ENCODE data around the gene RBM23.
A peak's percentile ranks its signal among the peaks of the same experiment; 100 is the strongest.
"Not testable (repeated sequence)": the region's sequence is repeated elsewhere in the genome, so short reads cannot be mapped to it uniquely, and the experiment has no call there.

RBM23 gene

GRCh38 chr14:22915886-22916521 lies 2.9 kb downstream of the RBM23 start:
- no peak for DNase-seq

GRCh38 chr14:22914836-22915235 lies 4.1 kb downstream of the RBM23 start:
- not testable (repeated sequence) for DNase-seq

- DNase-seq, result no peak
These were observed 8.0 kb downstream of the RBM23 start for GRCh38 chr14:22910916-22911315.

GRCh38 chr14:22908601-22909000 lies 10.3 kb downstream of the RBM23 start:
- no peak for DNase-seq

GRCh38 chr14:22907429-22907828 lies 11.5 kb downstream of the RBM23 start:
- no peak for DNase-seq

- no peak for DNase-seq
These were observed 12.9 kb downstream of the RBM23 start for GRCh38 chr14:22906073-22906472.

- no peak for DNase-seq
These were observed 13.3 kb downstream of the RBM23 start for GRCh38 chr14:22905627-22906026.

GRCh38 chr14:22903742-22904087 lies 15.2 kb downstream of the RBM23 start:
- no peak for DNase-seq

GRCh38 chr14:22901799-22902198 lies 17.1 kb downstream of the RBM23 start:
- DNase-seq, result no peak

GRCh38 chr14:22900081-22900799 lies 18.7 kb downstream of the RBM23 start:
- DNase-seq, result peak; percentile 64

- peak; percentile 39 for DNase-seq
These were observed 20.5 kb downstream of the RBM23 start for GRCh38 chr14:22898302-22899090.

- no peak for DNase-seq
These were observed 21.6 kb downstream of the RBM23 start for GRCh38 chr14:22897357-22897756.

- no peak for DNase-seq
These were observed 22.2 kb downstream of the RBM23 start for GRCh38 chr14:22896760-22897159.

- DNase-seq, result no peak
These were observed 22.6 kb downstream of the RBM23 start for GRCh38 chr14:22896356-22896755.

GRCh38 chr14:22895402-22895801 lies 23.5 kb downstream of the RBM23 start:
- no peak for DNase-seq

GRCh38 chr14:22893706-22894105 lies 25.2 kb downstream of the RBM23 start:
- DNase-seq, result no peak

- DNase-seq, result no peak
These were observed 26.5 kb downstream of the RBM23 start for GRCh38 chr14:22892488-22892887.

- DNase-seq, result no peak
These were observed 28.5 kb downstream of the RBM23 start for GRCh38 chr14:22890416-22890815.

- peak; percentile 18 for DNase-seq
These were observed 30.3 kb downstream of the RBM23 start for GRCh38 chr14:22888662-22889061.

GRCh38 chr14:22887990-22888378 lies 31.0 kb downstream of the RBM23 start:
- peak; percentile 19 for DNase-seq

GRCh38 chr14:22887260-22887989 lies 31.5 kb downstream of the RBM23 start:
- DNase-seq, result peak; percentile 59

- peak; percentile 81 for DNase-seq
These were observed 32.3 kb downstream of the RBM23 start for GRCh38 chr14:22886500-22887259.

- DNase-seq, result no peak
These were observed 33.0 kb downstream of the RBM23 start for GRCh38 chr14:22885975-22886374.

Data from activated CD4-positive, alpha-beta T cell treated with anti-CD3 and anti-CD28 coated beads, Interleukin-10, Interleukin-2, amounts not matched to agents 100 ng/mL and 50 ng/mL, durations not matched to agents 16 hours and 8 hours (primary cell).